IPS DF 4.7 (cell line): Measurements from ENCODE around the gene RELN.
"Not testable (repeated sequence)": the region's sequence is repeated elsewhere in the genome, so short reads cannot be mapped to it uniquely, and the experiment has no call there.

Source experiments
- DNase-seq: peaks from one replicate; pipeline ENCODE4 v3.0.0-alpha.2; 2013; ENCODE audit warnings: low spot score; ENCODE audit errors: extremely low read depth

The RELN gene

GRCh38 chr7:103989200-103989784, at the start of gene RELN:
Gene RELN (minus strand): TSS chr7:103989658. CDS start chr7:103989356, 302 bp downstream.
- DNase-seq, result no peak

- DNase-seq, result no peak
Observed at GRCh38 chr7:104038136-104038535, 48.7 kb upstream of the RELN start.

GRCh38 chr7:104036889-104037288, 47.4 kb upstream of the RELN start:
- DNase-seq, result not testable (repeated sequence)

- no peak for DNase-seq
Observed at GRCh38 chr7:104035351-104035750, 45.9 kb upstream of the RELN start.

GRCh38 chr7:104034679-104035078, 45.2 kb upstream of the RELN start:
- DNase-seq, result no peak

- no peak for DNase-seq
Observed at GRCh38 chr7:104033837-104034236, 44.4 kb upstream of the RELN start.

GRCh38 chr7:104032486-104032885, 43.0 kb upstream of the RELN start:
- DNase-seq, result no peak

GRCh38 chr7:104029765-104030164, 40.3 kb upstream of the RELN start:
- no peak for DNase-seq

- DNase-seq, result no peak
Observed at GRCh38 chr7:104024632-104025031, 35.2 kb upstream of the RELN start.

GRCh38 chr7:104023100-104023499, 33.6 kb upstream of the RELN start:
- DNase-seq, result no peak

- no peak for DNase-seq
Observed at GRCh38 chr7:104018425-104018824, 29.0 kb upstream of the RELN start.

- no peak for DNase-seq
Observed at GRCh38 chr7:104017001-104017400, 27.5 kb upstream of the RELN start.

- DNase-seq, result no peak
Observed at GRCh38 chr7:104012835-104013234, 23.4 kb upstream of the RELN start.

GRCh38 chr7:104011829-104012228, 22.4 kb upstream of the RELN start:
- no peak for DNase-seq

- DNase-seq, result no peak
Observed at GRCh38 chr7:104010052-104010909, 20.8 kb upstream of the RELN start.

GRCh38 chr7:104008107-104008506, 18.6 kb upstream of the RELN start:
- DNase-seq, result no peak

GRCh38 chr7:104007614-104008013, 18.2 kb upstream of the RELN start:
- no peak for DNase-seq

GRCh38 chr7:104005197-104005596, 15.7 kb upstream of the RELN start:
- no peak for DNase-seq

GRCh38 chr7:103996639-103997038, 7.2 kb upstream of the RELN start:
- no peak for DNase-seq

- no peak for DNase-seq
Observed at GRCh38 chr7:103996017-103996551, 6.6 kb upstream of the RELN start.

GRCh38 chr7:103995554-103995953, 6.1 kb upstream of the RELN start:
- no peak for DNase-seq

GRCh38 chr7:103993551-103993950, 4.1 kb upstream of the RELN start:
- no peak for DNase-seq

GRCh38 chr7:103991406-103991805, 1.9 kb upstream of the RELN start:
- no peak for DNase-seq
